H9 (cell line): Measurements from ENCODE around the gene TRPM8. TPM values are rescaled to one million over a fixed set of nuclear protein-coding genes. Genes with fewer than 3 reads are reported as not detected.

ENCODE experiments used
- DNase-seq: peaks from one replicate; pipeline ENCODE4 v3.0.0-alpha.2; 2017
- H2AFZ ChIP-seq: one replicate; pipeline ENCODE4 v1.6.1; 2013; ENCODE audit warnings: mild to moderate bottlenecking, low read length, control low read depth, moderate library complexity
- H2AK5ac ChIP-seq: 2 replicates; pipeline ENCODE4 v1.6.1; 2013; ENCODE audit warnings: low read length, control low read depth, mixed read lengths; ENCODE audit not compliant: insufficient read length
- H2BK120ac ChIP-seq: one replicate; pipeline ENCODE4 v1.6.1; 2013; ENCODE audit warnings: low read depth, mild to moderate bottlenecking, low read length, control low read depth, inconsistent platforms; ENCODE audit not compliant: poor library complexity, severe bottlenecking
- H2BK12ac ChIP-seq: 2 replicates; pipeline ENCODE4 v1.6.1; 2013; ENCODE audit warnings: low read length, control low read depth, mixed read lengths, low read depth; ENCODE audit not compliant: insufficient read length
- H2BK15ac ChIP-seq: 2 replicates; pipeline ENCODE4 v1.6.1; 2013; ENCODE audit warnings: low read depth, low read length, control low read depth
- H2BK20ac ChIP-seq: one replicate; pipeline ENCODE4 v1.6.1; 2013; ENCODE audit warnings: low read depth, mild to moderate bottlenecking, low read length, control low read depth, inconsistent platforms; ENCODE audit not compliant: poor library complexity, severe bottlenecking
- H2BK5ac ChIP-seq: 2 replicates; pipeline ENCODE4 v1.6.1; 2013; ENCODE audit warnings: low read length, control low read depth, mixed read lengths; ENCODE audit not compliant: insufficient read length
- H3K14ac ChIP-seq: 2 replicates; pipeline ENCODE4 v1.6.1; 2013; ENCODE audit warnings: low read length, control low read depth; ENCODE audit not compliant: insufficient read depth
- H3K18ac ChIP-seq: 2 replicates; pipeline ENCODE4 v1.6.1; 2013; ENCODE audit warnings: low read depth, mild to moderate bottlenecking, mixed read lengths, low read length, control low read depth; ENCODE audit not compliant: insufficient read length
- H3K23ac ChIP-seq: 2 replicates; pipeline ENCODE4 v1.6.1; 2013; ENCODE audit warnings: low read length, control low read depth, mixed read lengths, low read depth; ENCODE audit not compliant: insufficient read length
- H3K23me2 ChIP-seq: 2 replicates; pipeline ENCODE4 v1.6.1; 2013; ENCODE audit warnings: low read depth, mild to moderate bottlenecking, mixed read lengths, low read length, control low read depth; ENCODE audit not compliant: insufficient read length, poor library complexity, severe bottlenecking
- H3K27ac ChIP-seq: 2 replicates; pipeline ENCODE4 v1.5.1; 2013; ENCODE audit warnings: low read length, control low read depth, mixed read lengths, low read depth; ENCODE audit not compliant: insufficient read length
- H3K27me3 ChIP-seq: 2 replicates; pipeline ENCODE4 v1.6.1; 2013; ENCODE audit warnings: low read length, control low read depth, inconsistent platforms; ENCODE audit not compliant: insufficient read depth
- H3K4ac ChIP-seq: 2 replicates; pipeline ENCODE4 v1.6.1; 2013; ENCODE audit warnings: low read depth, mild to moderate bottlenecking, control low read depth, inconsistent platforms, low read length, moderate library complexity
- H3K4me1 ChIP-seq: 2 replicates; pipeline ENCODE4 v1.6.1; 2013; ENCODE audit warnings: low read length, control low read depth, inconsistent platforms; ENCODE audit not compliant: insufficient read depth
- H3K4me2 ChIP-seq: 2 replicates; pipeline ENCODE4 v1.6.1; 2013; ENCODE audit warnings: low read length, control low read depth, mixed read lengths; ENCODE audit not compliant: insufficient read length, insufficient read depth
- H3K56ac ChIP-seq: 2 replicates; pipeline ENCODE4 v1.6.1; 2013; ENCODE audit warnings: low read depth, mild to moderate bottlenecking, mixed read lengths, low read length, control low read depth; ENCODE audit not compliant: insufficient read length
- H3K79me1 ChIP-seq: 2 replicates; pipeline ENCODE4 v1.6.1; 2013; ENCODE audit warnings: low read depth, mild to moderate bottlenecking, moderate library complexity, low read length, control low read depth, inconsistent platforms; ENCODE audit not compliant: insufficient read depth, poor library complexity, severe bottlenecking
- H3K79me2 ChIP-seq: 2 replicates; pipeline ENCODE4 v1.6.1; 2013; ENCODE audit warnings: low read length, control low read depth, inconsistent platforms; ENCODE audit not compliant: insufficient read depth
- H3K9ac ChIP-seq: 2 replicates; pipeline ENCODE4 v1.6.1; 2013; ENCODE audit warnings: low read length, control low read depth, mixed read lengths; ENCODE audit not compliant: insufficient read length; ENCODE audit errors: extremely low read depth
- H3K9me3 ChIP-seq: one replicate; pipeline ENCODE4 v1.6.1; 2013; ENCODE audit warnings: low read depth, low read length, inconsistent platforms; ENCODE audit not compliant: control insufficient read depth
- H3T11ph ChIP-seq: one replicate; pipeline ENCODE4 v1.6.1; 2013; ENCODE audit warnings: mild to moderate bottlenecking, low read length, control low read depth, inconsistent platforms
- H4K20me1 ChIP-seq: one replicate; pipeline ENCODE4 v1.6.1; 2013; ENCODE audit not compliant: control insufficient read depth, insufficient read length, insufficient read depth
- H4K5ac ChIP-seq: 2 replicates; pipeline ENCODE4 v1.6.1; 2013; ENCODE audit warnings: low read depth, mild to moderate bottlenecking, mixed read lengths, low read length, control low read depth; ENCODE audit not compliant: insufficient read length
- H4K8ac ChIP-seq: replicated peaks from 2 replicates; pipeline ENCODE4 v1.6.1; 2013; ENCODE audit warnings: low read length, control low read depth, mixed read lengths, low read depth; ENCODE audit not compliant: insufficient read length
- H4K91ac ChIP-seq: 2 replicates; pipeline ENCODE4 v1.6.1; 2013; ENCODE audit warnings: low read depth, mild to moderate bottlenecking, moderate library complexity, mixed read lengths, low read length, control low read depth; ENCODE audit not compliant: insufficient read length
- H3K27ac Mint-ChIP-seq, 3 experiments: 2 replicates in 2 of 3; 3 replicates in 1 of 3; pipeline ENCODE4 v1.8.0; 2020 to 2021; ENCODE audit warnings: mixed read lengths in 3 of 3, mild to moderate bottlenecking in 1 of 3, moderate library complexity in 1 of 3
- H3K27me3 Mint-ChIP-seq: 2 replicates; pipeline ENCODE4 v1.8.0; 2021; ENCODE audit warnings: low read depth, mild to moderate bottlenecking, moderate library complexity, mixed read lengths
- H3K36me3 Mint-ChIP-seq, 3 experiments: 2 replicates in 2 of 3; 3 replicates in 1 of 3; pipeline ENCODE4 v1.8.0; 2020 to 2021; ENCODE audit warnings: low read depth in 3 of 3, mixed read lengths in 3 of 3; ENCODE audit not compliant: insufficient read depth in 1 of 3
- H3K4me1 Mint-ChIP-seq, 2 experiments: 2 replicates each; pipeline ENCODE4 v1.8.0; 2020; ENCODE audit warnings: mixed read lengths in 2 of 2
- H3K4me3 Mint-ChIP-seq, 2 experiments: 2 replicates in 1 of 2; 3 replicates in 1 of 2; pipeline ENCODE4 v1.8.0; 2020 to 2021; ENCODE audit warnings: mild to moderate bottlenecking in 2 of 2, mixed read lengths in 2 of 2, moderate library complexity in 1 of 2
- H3K9me3 Mint-ChIP-seq, 2 experiments: 2 replicates in 1 of 2; 3 replicates in 1 of 2; pipeline ENCODE4 v1.8.0; 2020; ENCODE audit warnings: mild to moderate bottlenecking in 2 of 2, mixed read lengths in 2 of 2, moderate library complexity in 1 of 2
- CTCF ChIP-seq: fragments of 200-600 bp; sonication (generic); conservative IDR thresholded peaks from 3 replicates; pipeline ENCODE4 v1.8.0; 2021; ENCODE audit warnings: antibody characterized with exemption, mild to moderate bottlenecking
- WGBS: extraction: QIAGEN DNeasy Blood & Tissue Kit; methylation state at CpG from one replicate; pipeline ENCODE4 v1.1.7; 2013; ENCODE audit warnings: missing lambda C conversion rate, low lambda C conversion rate, mixed read lengths; ENCODE audit not compliant: insufficient read length; ENCODE audit errors: extremely low coverage; 5-methylcytosine and 5-hydroxymethylcytosine counted together
- total RNA-seq: library from RNA; stranded (reverse); gene quantifications from 2 replicates; pipeline ENCODE4 v1.2.1, GENCODE V29; 2021

The TRPM8 gene
- total RNA-seq, 1 experiment from 2014 or later = 0.28 TPM

GRCh38 chr2:234044157-234044556 lies 127.0 kb downstream of the TRPM8 start:
- Histone ChIP-seq H3K79me2 (no peaks in the 10 kb centered on the region), H4K20me1 (no peaks in the 10 kb centered on the region), H4K8ac (no peak overlapping the region), H3K9me3 (no peaks in the 10 kb centered on the region), H3K18ac (no peak overlapping the region), H2BK20ac (no peak overlapping the region), H2BK15ac (no peak overlapping the region), H3T11ph (no peak overlapping the region), H3K9ac (no peak overlapping the region), H3K23ac (no peak overlapping the region), H3K14ac (no peak overlapping the region), H3K56ac (no peak overlapping the region), H3K4me1 (no peaks in the 10 kb centered on the region), H3K27ac (no peak overlapping the region), H3K4ac (no peak overlapping the region), H2BK5ac (no peak overlapping the region), H2AK5ac (no peak overlapping the region), H2BK12ac (no peak overlapping the region), H3K4me2 (no peak overlapping the region), H4K5ac (no peak overlapping the region), H3K23me2 (no peaks in the 10 kb centered on the region), H2AFZ (no peak overlapping the region), H3K27me3 (no peaks in the 10 kb centered on the region), H2BK120ac (no peak overlapping the region), H4K91ac (no peak overlapping the region), H3K79me1 (no peaks in the 10 kb centered on the region)
- Mint-ChIP-seq H3K4me3 (no peak overlapping the region), H3K9me3 (no peaks in the 10 kb centered on the region), H3K4me1 (no peaks in the 10 kb centered on the region), H3K36me3 (no peaks in the 10 kb centered on the region), H3K27ac (no peak overlapping the region), H3K27me3 (peaks cover 22% of the 10 kb centered on the region)
- DNase-seq = no peak
- no CpG with 5 or more reads among the region's 1 CpG for WGBS
- TF ChIP-seq CTCF = no peak
